H9 (cell line): Measurements from ENCODE around the gene SGIP1. TPM values are rescaled to one million over a fixed set of nuclear protein-coding genes. Genes with fewer than 3 reads are reported as not detected.

Experiments used
- DNase-seq: peaks from one replicate; pipeline ENCODE4 v3.0.0-alpha.2; 2017
- H2AFZ ChIP-seq: one replicate; pipeline ENCODE4 v1.6.1; 2013; ENCODE audit warnings: mild to moderate bottlenecking, low read length, control low read depth, moderate library complexity
- H2AK5ac ChIP-seq: 2 replicates; pipeline ENCODE4 v1.6.1; 2013; ENCODE audit warnings: low read length, control low read depth, mixed read lengths; ENCODE audit not compliant: insufficient read length
- H2BK120ac ChIP-seq: one replicate; pipeline ENCODE4 v1.6.1; 2013; ENCODE audit warnings: low read depth, mild to moderate bottlenecking, low read length, control low read depth, inconsistent platforms; ENCODE audit not compliant: poor library complexity, severe bottlenecking
- H2BK12ac ChIP-seq: 2 replicates; pipeline ENCODE4 v1.6.1; 2013; ENCODE audit warnings: low read length, control low read depth, mixed read lengths, low read depth; ENCODE audit not compliant: insufficient read length
- H2BK15ac ChIP-seq: 2 replicates; pipeline ENCODE4 v1.6.1; 2013; ENCODE audit warnings: low read depth, low read length, control low read depth
- H2BK20ac ChIP-seq: one replicate; pipeline ENCODE4 v1.6.1; 2013; ENCODE audit warnings: low read depth, mild to moderate bottlenecking, low read length, control low read depth, inconsistent platforms; ENCODE audit not compliant: poor library complexity, severe bottlenecking
- H2BK5ac ChIP-seq: 2 replicates; pipeline ENCODE4 v1.6.1; 2013; ENCODE audit warnings: low read length, control low read depth, mixed read lengths; ENCODE audit not compliant: insufficient read length
- H3K14ac ChIP-seq: 2 replicates; pipeline ENCODE4 v1.6.1; 2013; ENCODE audit warnings: low read length, control low read depth; ENCODE audit not compliant: insufficient read depth
- H3K18ac ChIP-seq: 2 replicates; pipeline ENCODE4 v1.6.1; 2013; ENCODE audit warnings: low read depth, mild to moderate bottlenecking, mixed read lengths, low read length, control low read depth; ENCODE audit not compliant: insufficient read length
- H3K23ac ChIP-seq: 2 replicates; pipeline ENCODE4 v1.6.1; 2013; ENCODE audit warnings: low read length, control low read depth, mixed read lengths, low read depth; ENCODE audit not compliant: insufficient read length
- H3K23me2 ChIP-seq: 2 replicates; pipeline ENCODE4 v1.6.1; 2013; ENCODE audit warnings: low read depth, mild to moderate bottlenecking, mixed read lengths, low read length, control low read depth; ENCODE audit not compliant: insufficient read length, poor library complexity, severe bottlenecking
- H3K27ac ChIP-seq: 2 replicates; pipeline ENCODE4 v1.5.1; 2013; ENCODE audit warnings: low read length, control low read depth, mixed read lengths, low read depth; ENCODE audit not compliant: insufficient read length
- H3K27me3 ChIP-seq: 2 replicates; pipeline ENCODE4 v1.6.1; 2013; ENCODE audit warnings: low read length, control low read depth, inconsistent platforms; ENCODE audit not compliant: insufficient read depth
- H3K4ac ChIP-seq: 2 replicates; pipeline ENCODE4 v1.6.1; 2013; ENCODE audit warnings: low read depth, mild to moderate bottlenecking, control low read depth, inconsistent platforms, low read length, moderate library complexity
- H3K4me1 ChIP-seq: 2 replicates; pipeline ENCODE4 v1.6.1; 2013; ENCODE audit warnings: low read length, control low read depth, inconsistent platforms; ENCODE audit not compliant: insufficient read depth
- H3K4me2 ChIP-seq: 2 replicates; pipeline ENCODE4 v1.6.1; 2013; ENCODE audit warnings: low read length, control low read depth, mixed read lengths; ENCODE audit not compliant: insufficient read length, insufficient read depth
- H3K56ac ChIP-seq: 2 replicates; pipeline ENCODE4 v1.6.1; 2013; ENCODE audit warnings: low read depth, mild to moderate bottlenecking, mixed read lengths, low read length, control low read depth; ENCODE audit not compliant: insufficient read length
- H3K79me1 ChIP-seq: 2 replicates; pipeline ENCODE4 v1.6.1; 2013; ENCODE audit warnings: low read depth, mild to moderate bottlenecking, moderate library complexity, low read length, control low read depth, inconsistent platforms; ENCODE audit not compliant: insufficient read depth, poor library complexity, severe bottlenecking
- H3K79me2 ChIP-seq: 2 replicates; pipeline ENCODE4 v1.6.1; 2013; ENCODE audit warnings: low read length, control low read depth, inconsistent platforms; ENCODE audit not compliant: insufficient read depth
- H3K9ac ChIP-seq: 2 replicates; pipeline ENCODE4 v1.6.1; 2013; ENCODE audit warnings: low read length, control low read depth, mixed read lengths; ENCODE audit not compliant: insufficient read length; ENCODE audit errors: extremely low read depth
- H3K9me3 ChIP-seq: one replicate; pipeline ENCODE4 v1.6.1; 2013; ENCODE audit warnings: low read depth, low read length, inconsistent platforms; ENCODE audit not compliant: control insufficient read depth
- H3T11ph ChIP-seq: one replicate; pipeline ENCODE4 v1.6.1; 2013; ENCODE audit warnings: mild to moderate bottlenecking, low read length, control low read depth, inconsistent platforms
- H4K20me1 ChIP-seq: one replicate; pipeline ENCODE4 v1.6.1; 2013; ENCODE audit not compliant: control insufficient read depth, insufficient read length, insufficient read depth
- H4K5ac ChIP-seq: 2 replicates; pipeline ENCODE4 v1.6.1; 2013; ENCODE audit warnings: low read depth, mild to moderate bottlenecking, mixed read lengths, low read length, control low read depth; ENCODE audit not compliant: insufficient read length
- H4K8ac ChIP-seq: replicated peaks from 2 replicates; pipeline ENCODE4 v1.6.1; 2013; ENCODE audit warnings: low read length, control low read depth, mixed read lengths, low read depth; ENCODE audit not compliant: insufficient read length
- H4K91ac ChIP-seq: 2 replicates; pipeline ENCODE4 v1.6.1; 2013; ENCODE audit warnings: low read depth, mild to moderate bottlenecking, moderate library complexity, mixed read lengths, low read length, control low read depth; ENCODE audit not compliant: insufficient read length
- H3K27ac Mint-ChIP-seq, 3 experiments: 2 replicates in 2 of 3; 3 replicates in 1 of 3; pipeline ENCODE4 v1.8.0; 2020 to 2021; ENCODE audit warnings: mixed read lengths in 3 of 3, mild to moderate bottlenecking in 1 of 3, moderate library complexity in 1 of 3
- H3K27me3 Mint-ChIP-seq: 2 replicates; pipeline ENCODE4 v1.8.0; 2021; ENCODE audit warnings: low read depth, mild to moderate bottlenecking, moderate library complexity, mixed read lengths
- H3K36me3 Mint-ChIP-seq, 3 experiments: 2 replicates in 2 of 3; 3 replicates in 1 of 3; pipeline ENCODE4 v1.8.0; 2020 to 2021; ENCODE audit warnings: low read depth in 3 of 3, mixed read lengths in 3 of 3; ENCODE audit not compliant: insufficient read depth in 1 of 3
- H3K4me1 Mint-ChIP-seq, 2 experiments: 2 replicates each; pipeline ENCODE4 v1.8.0; 2020; ENCODE audit warnings: mixed read lengths in 2 of 2
- H3K4me3 Mint-ChIP-seq, 2 experiments: 2 replicates in 1 of 2; 3 replicates in 1 of 2; pipeline ENCODE4 v1.8.0; 2020 to 2021; ENCODE audit warnings: mild to moderate bottlenecking in 2 of 2, mixed read lengths in 2 of 2, moderate library complexity in 1 of 2
- H3K9me3 Mint-ChIP-seq, 2 experiments: 2 replicates in 1 of 2; 3 replicates in 1 of 2; pipeline ENCODE4 v1.8.0; 2020; ENCODE audit warnings: mild to moderate bottlenecking in 2 of 2, mixed read lengths in 2 of 2, moderate library complexity in 1 of 2
- WGBS: extraction: QIAGEN DNeasy Blood & Tissue Kit; methylation state at CpG from one replicate; pipeline ENCODE4 v1.1.7; 2013; ENCODE audit warnings: missing lambda C conversion rate, low lambda C conversion rate, mixed read lengths; ENCODE audit not compliant: insufficient read length; ENCODE audit errors: extremely low coverage; 5-methylcytosine and 5-hydroxymethylcytosine counted together
- total RNA-seq: library from RNA; stranded (reverse); gene quantifications from 2 replicates; pipeline ENCODE4 v1.2.1, GENCODE V29; 2021
- TF ChIP-seq, protein P1 (sequence below): fragments of 200-600 bp; sonication (generic); conservative IDR thresholded peaks from 3 replicates; pipeline ENCODE4 v1.8.0; 2021; ENCODE audit warnings: antibody characterized with exemption, mild to moderate bottlenecking

SGIP1 gene
- total RNA-seq, 1 experiment from 2014 or later: 1.5 TPM

DNA sequence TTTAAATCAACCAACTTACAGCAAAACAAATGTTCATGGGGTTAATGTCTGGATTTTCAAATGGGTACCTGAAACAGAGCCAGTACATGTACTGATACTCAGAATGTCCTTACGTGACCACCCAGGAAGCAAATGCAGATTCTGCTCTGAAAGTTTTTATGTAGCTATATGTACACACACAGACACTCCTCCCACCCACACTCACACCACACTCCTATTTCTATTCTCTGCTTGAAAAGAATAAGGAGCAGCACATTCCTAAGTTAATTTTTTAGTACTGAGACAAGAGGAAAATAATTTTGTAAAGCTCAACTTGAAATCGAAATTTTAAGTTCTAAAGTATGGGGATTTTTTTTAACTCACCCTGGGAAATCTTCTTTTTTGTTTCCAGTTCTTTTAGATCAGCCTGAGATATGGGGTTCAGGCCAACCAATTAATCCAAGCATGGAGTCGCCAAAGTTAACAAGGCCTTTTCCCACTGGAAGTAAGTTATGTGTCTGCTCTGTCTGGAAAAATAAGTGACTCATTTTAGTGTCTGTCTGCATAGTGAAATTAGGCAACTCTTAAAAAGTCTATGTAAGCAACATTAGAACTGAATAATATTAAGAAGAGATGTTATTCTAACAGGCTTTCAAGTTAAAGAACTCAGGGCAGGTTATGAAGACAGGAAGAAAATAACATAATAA lies 142.8 kb downstream of the SGIP1 start:
- no peak overlapping the region for H2BK20ac ChIP-seq
- no peak overlapping the region for H2BK5ac ChIP-seq
- no peaks in the 10 kb centered on the region for H3K79me2 ChIP-seq
- WGBS: no CpG with 5 or more reads among the region's 3 CpGs
- H3K14ac ChIP-seq: no peak overlapping the region
- no peaks in the 10 kb centered on the region for H4K20me1 ChIP-seq
- no peaks in the 10 kb centered on the region for H3K9me3 ChIP-seq
- Mint-ChIP-seq H3K4me3 (no peak overlapping the region), H3K27ac (no peak overlapping the region), H3K27me3 (no peaks in the 10 kb centered on the region), H3K9me3 (no peaks in the 10 kb centered on the region), H3K36me3 (no peaks in the 10 kb centered on the region), H3K4me1 (no peaks in the 10 kb centered on the region)
- no peak overlapping the region for H3K4ac ChIP-seq
- no peak overlapping the region for H3K9ac ChIP-seq
- no peaks in the 10 kb centered on the region for H3K4me1 ChIP-seq
- no peak overlapping the region for H2AK5ac ChIP-seq
- no peak for DNase-seq
- H2BK15ac ChIP-seq: no peak overlapping the region
- no peak overlapping the region for H3K18ac ChIP-seq
- H3K27ac ChIP-seq: no peak overlapping the region
- H3K56ac ChIP-seq: no peak overlapping the region
- no peak overlapping the region for H3K4me2 ChIP-seq
- no peak overlapping the region for H2AFZ ChIP-seq
- no peaks in the 10 kb centered on the region for H3K27me3 ChIP-seq
- no peak overlapping the region for H2BK120ac ChIP-seq
- no peaks in the 10 kb centered on the region for H3K79me1 ChIP-seq
- H3T11ph ChIP-seq: no peak overlapping the region
- TF ChIP-seq, protein P1, sequence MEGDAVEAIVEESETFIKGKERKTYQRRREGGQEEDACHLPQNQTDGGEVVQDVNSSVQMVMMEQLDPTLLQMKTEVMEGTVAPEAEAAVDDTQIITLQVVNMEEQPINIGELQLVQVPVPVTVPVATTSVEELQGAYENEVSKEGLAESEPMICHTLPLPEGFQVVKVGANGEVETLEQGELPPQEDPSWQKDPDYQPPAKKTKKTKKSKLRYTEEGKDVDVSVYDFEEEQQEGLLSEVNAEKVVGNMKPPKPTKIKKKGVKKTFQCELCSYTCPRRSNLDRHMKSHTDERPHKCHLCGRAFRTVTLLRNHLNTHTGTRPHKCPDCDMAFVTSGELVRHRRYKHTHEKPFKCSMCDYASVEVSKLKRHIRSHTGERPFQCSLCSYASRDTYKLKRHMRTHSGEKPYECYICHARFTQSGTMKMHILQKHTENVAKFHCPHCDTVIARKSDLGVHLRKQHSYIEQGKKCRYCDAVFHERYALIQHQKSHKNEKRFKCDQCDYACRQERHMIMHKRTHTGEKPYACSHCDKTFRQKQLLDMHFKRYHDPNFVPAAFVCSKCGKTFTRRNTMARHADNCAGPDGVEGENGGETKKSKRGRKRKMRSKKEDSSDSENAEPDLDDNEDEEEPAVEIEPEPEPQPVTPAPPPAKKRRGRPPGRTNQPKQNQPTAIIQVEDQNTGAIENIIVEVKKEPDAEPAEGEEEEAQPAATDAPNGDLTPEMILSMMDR: no peak
- no peaks in the 10 kb centered on the region for H3K23me2 ChIP-seq
- no peak overlapping the region for H2BK12ac ChIP-seq
- H4K5ac ChIP-seq: no peak overlapping the region
- H4K91ac ChIP-seq: no peak overlapping the region
- H4K8ac ChIP-seq: no peak overlapping the region
- no peak overlapping the region for H3K23ac ChIP-seq
